ENCODE data around the gene NTM.

- TF ChIP-seq, protein P1, sequence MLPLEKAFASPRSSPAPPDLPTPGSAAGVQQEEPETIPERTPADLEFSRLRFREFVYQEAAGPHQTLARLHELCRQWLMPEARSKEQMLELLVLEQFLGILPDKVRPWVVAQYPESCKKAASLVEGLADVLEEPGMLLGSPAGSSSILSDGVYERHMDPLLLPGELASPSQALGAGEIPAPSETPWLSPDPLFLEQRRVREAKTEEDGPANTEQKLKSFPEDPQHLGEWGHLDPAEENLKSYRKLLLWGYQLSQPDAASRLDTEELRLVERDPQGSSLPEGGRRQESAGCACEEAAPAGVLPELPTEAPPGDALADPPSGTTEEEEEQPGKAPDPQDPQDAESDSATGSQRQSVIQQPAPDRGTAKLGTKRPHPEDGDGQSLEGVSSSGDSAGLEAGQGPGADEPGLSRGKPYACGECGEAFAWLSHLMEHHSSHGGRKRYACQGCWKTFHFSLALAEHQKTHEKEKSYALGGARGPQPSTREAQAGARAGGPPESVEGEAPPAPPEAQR (tag by site-specific recombination; IDR thresholded peaks at IDR 0.05): no peak
- TF ChIP-seq ZNF580 (tag by site-specific recombination; IDR thresholded peaks at IDR 0.05) (no peak), MEIS1 (CRISPR knock-in tag; IDR thresholded peaks at IDR 0.05; ENCODE audit: borderline replicate concordance) (no peak), RBAK (tag by site-specific recombination; IDR thresholded peaks at IDR 0.05) (no peak), ZNF701 (tag by site-specific recombination; IDR thresholded peaks at IDR 0.05) (no peak), ZSCAN4 (tag by site-specific recombination; IDR thresholded peaks at IDR 0.05) (no peak)
- TF ChIP-seq, protein P2, sequence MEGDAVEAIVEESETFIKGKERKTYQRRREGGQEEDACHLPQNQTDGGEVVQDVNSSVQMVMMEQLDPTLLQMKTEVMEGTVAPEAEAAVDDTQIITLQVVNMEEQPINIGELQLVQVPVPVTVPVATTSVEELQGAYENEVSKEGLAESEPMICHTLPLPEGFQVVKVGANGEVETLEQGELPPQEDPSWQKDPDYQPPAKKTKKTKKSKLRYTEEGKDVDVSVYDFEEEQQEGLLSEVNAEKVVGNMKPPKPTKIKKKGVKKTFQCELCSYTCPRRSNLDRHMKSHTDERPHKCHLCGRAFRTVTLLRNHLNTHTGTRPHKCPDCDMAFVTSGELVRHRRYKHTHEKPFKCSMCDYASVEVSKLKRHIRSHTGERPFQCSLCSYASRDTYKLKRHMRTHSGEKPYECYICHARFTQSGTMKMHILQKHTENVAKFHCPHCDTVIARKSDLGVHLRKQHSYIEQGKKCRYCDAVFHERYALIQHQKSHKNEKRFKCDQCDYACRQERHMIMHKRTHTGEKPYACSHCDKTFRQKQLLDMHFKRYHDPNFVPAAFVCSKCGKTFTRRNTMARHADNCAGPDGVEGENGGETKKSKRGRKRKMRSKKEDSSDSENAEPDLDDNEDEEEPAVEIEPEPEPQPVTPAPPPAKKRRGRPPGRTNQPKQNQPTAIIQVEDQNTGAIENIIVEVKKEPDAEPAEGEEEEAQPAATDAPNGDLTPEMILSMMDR (tag by site-specific recombination; IDR thresholded peaks at IDR 0.05): no peak
These were observed 396.2 kb downstream of the NTM start for GRCh38 chr11:131766637-131767036.

Measured in HEK293 (cell line).